ENCODE measurements around the gene MIEF1. TPM values are rescaled to one million over a fixed set of nuclear protein-coding genes. Genes with fewer than 3 reads are reported as not detected.
A peak's percentile ranks its signal among the peaks of the same experiment; 100 is the strongest.

Gene MIEF1
- total and polyA plus RNA-seq, 5 experiments from 2014 or later = 22.2 to 47.8 (median 35.8) TPM

GRCh38 chr22:39558950-39559349 is 56.9 kb downstream of the MIEF1 start:
- DNase-seq (no peak), ATAC-seq (no peak)
- peaks cover 0 to 2% (median 0%) of the 10 kb centered on the region in 9 donors for H3K9me3 Mint-ChIP-seq
- peaks cover 0 to 3% (median 0%) of the 10 kb centered on the region in 3 donors for H3K36me3 Mint-ChIP-seq
- H3K27me3 Mint-ChIP-seq = peaks cover 11 to 46% (median 31%) of the 10 kb centered on the region in 5 donors
- POLR2A ChIA-PET = interaction anchor here (1.1 kb wide), 1 partner anchor 465 kb away, joined by 3 read pairs; no protein-coding TSS in a partner anchor
- H3K4me3 Mint-ChIP-seq = peak overlapping the region in 6 of 10 donors; percentile 5 to 78 (median 46)
- H3K4me1 Mint-ChIP-seq = peaks cover 5 to 11% (median 9%) of the 10 kb centered on the region in 4 donors
- H3K27ac Mint-ChIP-seq = no peak overlapping the region

- DNase-seq = no peak
- Mint-ChIP-seq H3K27me3 (peaks cover 9 to 44% (median 28%) of the 10 kb centered on the region in 5 donors), H3K4me1 (peaks cover 5 to 11% (median 9%) of the 10 kb centered on the region in 4 donors), H3K9me3 (peaks cover 0 to 2% (median 0%) of the 10 kb centered on the region in 9 donors), H3K27ac (peak overlapping the region in 1 of 10 donors; percentile 39), H3K36me3 (peaks cover 0 to 3% (median 0%) of the 10 kb centered on the region in 3 donors), H3K4me3 (peak overlapping the region in 1 of 10 donors; percentile 5)
- no peak for ATAC-seq
- POLR2A ChIA-PET = interaction anchor here (1.1 kb wide), 1 partner anchor 465 kb away, joined by 3 read pairs; no protein-coding TSS in a partner anchor
Observed at GRCh38 chr22:39559456-39560105, 57.5 kb downstream of the MIEF1 start.

- H3K36me3 Mint-ChIP-seq = peaks cover 0 to 3% (median 0%) of the 10 kb centered on the region in 3 donors
- H3K27ac Mint-ChIP-seq = peak overlapping the region in 1 of 10 donors; percentile 39
- peaks cover 9 to 44% (median 28%) of the 10 kb centered on the region in 5 donors for H3K27me3 Mint-ChIP-seq
- H3K9me3 Mint-ChIP-seq = peaks cover 0 to 2% (median 0%) of the 10 kb centered on the region in 9 donors
- POLR2A ChIA-PET = no interaction called here
- DNase-seq (no peak), ATAC-seq (no peak)
- peak overlapping the region in 1 of 10 donors; percentile 33 for H3K4me3 Mint-ChIP-seq
- peaks cover 5 to 11% (median 9%) of the 10 kb centered on the region in 4 donors for H3K4me1 Mint-ChIP-seq
Observed at GRCh38 chr22:39560127-39560526, 58.0 kb downstream of the MIEF1 start.

GRCh38 chr22:39562839-39563489 is 60.9 kb downstream of the MIEF1 start:
- POLR2A ChIA-PET = no interaction called here
- Mint-ChIP-seq H3K27me3 (peaks cover 0 to 22% (median 14%) of the 10 kb centered on the region in 5 donors), H3K9me3 (peaks cover 0 to 11% (median 0%) of the 10 kb centered on the region in 9 donors), H3K4me1 (peaks cover 16 to 27% (median 19%) of the 10 kb centered on the region in 4 donors), H3K36me3 (peaks cover 0 to 3% (median 0%) of the 10 kb centered on the region in 3 donors), H3K4me3 (no peak overlapping the region), H3K27ac (no peak overlapping the region)
- ATAC-seq (no peak), DNase-seq (no peak)

GRCh38 chr22:39563571-39564428 is 61.7 kb downstream of the MIEF1 start:
- peaks cover 13 to 26% (median 21%) of the 10 kb centered on the region in 4 donors for H3K4me1 Mint-ChIP-seq
- H3K27ac Mint-ChIP-seq = no peak overlapping the region
- H3K4me3 Mint-ChIP-seq = no peak overlapping the region
- POLR2A ChIA-PET = interaction anchor here (0.7 kb wide), 1 partner anchor 805 kb away, joined by 3 read pairs; no protein-coding TSS in a partner anchor
- H3K36me3 Mint-ChIP-seq = no peaks in the 10 kb centered on the region
- H3K9me3 Mint-ChIP-seq = peaks cover 0 to 11% (median 0%) of the 10 kb centered on the region in 9 donors
- DNase-seq (no peak), ATAC-seq (no peak)
- peaks cover 0 to 16% (median 11%) of the 10 kb centered on the region in 5 donors for H3K27me3 Mint-ChIP-seq

GRCh38 chr22:39565414-39565944 is 63.4 kb downstream of the MIEF1 start:
- POLR2A ChIA-PET = no interaction called here
- no peaks in the 10 kb centered on the region for H3K36me3 Mint-ChIP-seq
- peaks cover 13 to 26% (median 21%) of the 10 kb centered on the region in 4 donors for H3K4me1 Mint-ChIP-seq
- DNase-seq (no peak), ATAC-seq (no peak)
- peaks cover 0 to 6% (median 4%) of the 10 kb centered on the region in 5 donors for H3K27me3 Mint-ChIP-seq
- H3K4me3 Mint-ChIP-seq = no peak overlapping the region
- peaks cover 0 to 11% (median 0%) of the 10 kb centered on the region in 9 donors for H3K9me3 Mint-ChIP-seq
- H3K27ac Mint-ChIP-seq = peak overlapping the region in 1 of 10 donors; percentile 20

- POLR2A ChIA-PET = no interaction called here
- peak overlapping the region in 9 of 10 donors; percentile 28 to 74 (median 46) for H3K4me3 Mint-ChIP-seq
Observed at GRCh38 chr22:39567135-39567946, 65.3 kb downstream of the MIEF1 start.

More at GRCh38 chr22:39567135-39567946, 65.3 kb downstream of the MIEF1 start:
- H3K27ac Mint-ChIP-seq = peak overlapping the region in 9 of 10 donors; percentile 21 to 88 (median 78)
- H3K36me3 Mint-ChIP-seq = no peaks in the 10 kb centered on the region
- DNase-seq (peak; percentile 10 to 72 (median 42)), ATAC-seq (peak; percentile 97)
- H3K9me3 Mint-ChIP-seq = peaks cover 0 to 11% (median 0%) of the 10 kb centered on the region in 9 donors
- peaks cover 13 to 26% (median 21%) of the 10 kb centered on the region in 4 donors for H3K4me1 Mint-ChIP-seq
- peaks cover 0 to 3% (median 0%) of the 10 kb centered on the region in 5 donors for H3K27me3 Mint-ChIP-seq

Other genes starting within 250 kb of the MIEF1 start
- 1,000 to 10,000 TPM; 3,621 to 3,622 TPM for gene RPL3, start 182.7 kb upstream of the MIEF1 start, total RNA-seq
- 1,000 to 10,000 TPM; 4,219 to 5,383 (median 4,759) TPM for gene RPL3, start 182.7 kb upstream of the MIEF1 start, polyA plus RNA-seq
- 10 to 100 TPM in 1 of 2 experiments, 1 to 10 TPM in 1; 10.0 to 11.4 TPM for gene SYNGR1, start 152.3 kb upstream of the MIEF1 start, total RNA-seq
- 10 to 100 TPM; 10.1 to 14.8 (median 12.0) TPM for gene SYNGR1, start 152.3 kb upstream of the MIEF1 start, polyA plus RNA-seq
- 10 to 100 TPM; 42.1 to 47.0 TPM for gene TAB1, start 102.5 kb upstream of the MIEF1 start, total RNA-seq
- gene TAB1, start 102.5 kb upstream of the MIEF1 start, polyA plus RNA-seq = 1 to 10 TPM; 2.2 to 5.9 (median 4.3) TPM
- under 1 TPM; 0.36 to 0.55 TPM for gene MGAT3, start 45.3 kb upstream of the MIEF1 start, total RNA-seq
- gene MGAT3, start 45.3 kb upstream of the MIEF1 start, polyA plus RNA-seq = under 1 TPM; 0.05 to 0.27 (median 0.11) TPM
- 100 to 1,000 TPM; 301 to 312 TPM for gene ATF4, start 18.3 kb downstream of the MIEF1 start, total RNA-seq
- 100 to 1,000 TPM in 1 of 3 donors, 10 to 100 TPM in 2; 51.9 to 122 (median 61.0) TPM for gene ATF4, start 18.3 kb downstream of the MIEF1 start, polyA plus RNA-seq
- gene RPS19BP1, start 30.5 kb downstream of the MIEF1 start, total RNA-seq = 10 to 100 TPM; 76.1 to 78.2 TPM
- 100 to 1,000 TPM; 122 to 129 (median 128) TPM for gene RPS19BP1, start 30.5 kb downstream of the MIEF1 start, polyA plus RNA-seq
- gene CACNA1I, start 68.5 kb downstream of the MIEF1 start, total RNA-seq = 10 to 100 TPM; 14.4 to 14.9 TPM
- under 1 TPM; 0.04 to 0.33 (median 0.10) TPM for gene CACNA1I, start 68.5 kb downstream of the MIEF1 start, polyA plus RNA-seq

Measured in naive thymus-derived CD8-positive, alpha-beta T cell (primary cell).